Measurements from ENCODE around the gene ABCA9. TPM values are rescaled to one million over a fixed set of nuclear protein-coding genes. Genes with fewer than 3 reads are reported as not detected.

ABCA9 gene
- polyA plus RNA-seq, 2 of the 4 experiments (the other 2 are of a cell fraction), result 0.01 TPM; not detected in 1

DNA sequence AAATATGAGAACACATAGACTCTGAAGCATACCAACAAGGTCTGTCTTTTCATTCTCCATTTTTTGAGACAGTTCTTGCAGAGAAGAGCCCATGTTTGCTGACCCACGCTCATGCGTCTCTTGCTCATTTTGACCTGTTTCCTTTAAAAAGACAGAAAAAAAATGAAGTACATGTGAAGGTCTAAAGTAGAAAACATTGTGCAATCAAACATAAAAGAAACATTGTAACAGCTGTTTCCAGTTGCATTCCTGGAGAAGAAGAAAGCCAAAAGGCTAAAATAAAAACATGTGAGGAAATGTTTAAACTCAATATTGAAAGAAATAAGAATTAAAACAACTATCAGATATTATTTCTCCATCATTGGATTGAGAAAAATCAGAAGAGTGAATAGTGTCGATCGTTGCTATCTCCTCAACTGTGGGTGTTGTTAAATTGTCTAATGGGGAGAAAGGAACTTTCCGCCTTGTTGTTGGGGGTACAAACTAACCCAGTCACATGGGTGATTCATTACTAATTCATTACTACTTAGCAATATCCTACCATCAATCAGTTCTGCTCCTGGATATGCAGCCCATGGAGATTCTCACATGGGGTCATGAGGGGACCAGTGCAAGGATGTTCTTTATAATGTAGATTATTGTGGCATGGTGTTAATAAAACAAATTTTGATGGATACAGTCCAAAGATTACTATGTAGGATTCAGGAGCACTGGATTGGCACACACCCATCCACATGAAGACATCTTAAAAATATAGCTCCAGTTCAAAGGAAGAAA is 9.5 kb downstream of the ABCA9 start:
- TF ChIP-seq HEYL (CRISPR knock-in tag; IDR thresholded peaks at IDR 0.05) (no peak), CBX8 (IDR thresholded peaks at IDR 0.05) (no peak), PBX3 (IDR thresholded peaks at IDR 0.05) (no peak), HDAC2 (IDR thresholded peaks at IDR 0.05) (no peak), SMC3 (IDR thresholded peaks at IDR 0.05) (no peak), SREBF2 (IDR thresholded peaks at IDR 0.05) (no peak), CEBPB (IDR thresholded peaks at IDR 0.05) (no peak), ZFP36 (IDR thresholded peaks at IDR 0.05; ENCODE audit: borderline replicate concordance, partially characterized antibody) (no peak), NPAS2 (CRISPR knock-in tag; IDR thresholded peaks at IDR 0.05; ENCODE audit: borderline replicate concordance) (no peak), FOXS1 (CRISPR knock-in tag; IDR thresholded peaks at IDR 0.05) (no peak), MYC (IDR thresholded peaks at IDR 0.05; ENCODE audit: borderline replicate concordance, low read length) (no peak), RFX5 (IDR thresholded peaks at IDR 0.05) (no peak), POLR2AphosphoS2 (conservative IDR thresholded peaks at IDR 0.05; ENCODE audit: low read length) (no peak), JUNB (IDR thresholded peaks at IDR 0.05) (no peak)
- TF ChIP-seq, protein P1, sequence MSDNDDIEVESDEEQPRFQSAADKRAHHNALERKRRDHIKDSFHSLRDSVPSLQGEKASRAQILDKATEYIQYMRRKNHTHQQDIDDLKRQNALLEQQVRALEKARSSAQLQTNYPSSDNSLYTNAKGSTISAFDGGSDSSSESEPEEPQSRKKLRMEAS (IDR thresholded peaks at IDR 0.05), result no peak
- TF ChIP-seq, protein P2, sequence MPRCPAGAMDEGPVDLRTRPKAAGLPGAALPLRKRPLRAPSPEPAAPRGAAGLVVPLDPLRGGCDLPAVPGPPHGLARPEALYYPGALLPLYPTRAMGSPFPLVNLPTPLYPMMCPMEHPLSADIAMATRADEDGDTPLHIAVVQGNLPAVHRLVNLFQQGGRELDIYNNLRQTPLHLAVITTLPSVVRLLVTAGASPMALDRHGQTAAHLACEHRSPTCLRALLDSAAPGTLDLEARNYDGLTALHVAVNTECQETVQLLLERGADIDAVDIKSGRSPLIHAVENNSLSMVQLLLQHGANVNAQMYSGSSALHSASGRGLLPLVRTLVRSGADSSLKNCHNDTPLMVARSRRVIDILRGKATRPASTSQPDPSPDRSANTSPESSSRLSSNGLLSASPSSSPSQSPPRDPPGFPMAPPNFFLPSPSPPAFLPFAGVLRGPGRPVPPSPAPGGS (IDR thresholded peaks at IDR 0.05), result no peak
- FAIRE-seq, result no peak
- no peak overlapping the region for H3K4me3 ChIP-seq
- no peak for DNase-seq (ENCODE audit: low read depth in 1 of 2, low spot score in 1 of 2)
- POLR2A ChIA-PET, result no interaction called here
- WGBS (ENCODE audit: missing lambda C conversion rate), result 72% methylated on average over 5 of the region's 5 CpGs
- H3K9me3 ChIP-seq, result no peaks in the 10 kb centered on the region
- no peaks in the 10 kb centered on the region; the same call in 2 of the 3 replicates for H3K4me1 ChIP-seq
- ATAC-seq, result no peak
- H3K27ac ChIP-seq, result no peak overlapping the region
- CTCF ChIA-PET, result interaction anchor here (1.2 kb wide), 1 partner anchor 274 kb away, joined by 3 read pairs; no protein-coding TSS in a partner anchor
- H3K4me2 ChIP-seq, result no peak overlapping the region

GRCh38 chr17:69048634-69049033 is 12.1 kb downstream of the ABCA9 start:
- Histone ChIP-seq H3K4me3 (no peak overlapping the region), H3K27ac (no peak overlapping the region), H3K4me2 (no peak overlapping the region), H3K9me3 (no peaks in the 10 kb centered on the region), H3K4me1 (no peaks in the 10 kb centered on the region; the same call in 2 of the 3 replicates)
- no peak for ATAC-seq
- 41% methylated on average over 2 of the region's 2 CpGs for WGBS (ENCODE audit: missing lambda C conversion rate)
- ChIA-PET POLR2A (no interaction called here), CTCF (interaction anchor here (1.0 kb wide), 1 partner anchor 9 kb away, joined by 3 read pairs; no protein-coding TSS in a partner anchor)
- TF ChIP-seq CHD2 (IDR thresholded peaks at IDR 0.05; ENCODE audit: low read length, partially characterized antibody), result no peak
- TF ChIP-seq CHD4 (IDR thresholded peaks at IDR 0.05; ENCODE audit: borderline replicate concordance), result no peak
- no peak for TF ChIP-seq KDM5A (IDR thresholded peaks at IDR 0.05)
- TF ChIP-seq HES2 (IDR thresholded peaks at IDR 0.05), result no peak
- TF ChIP-seq CBX2 (IDR thresholded peaks at IDR 0.05; ENCODE audit: borderline replicate concordance, low read depth), result no peak
- TF ChIP-seq, protein P3, sequence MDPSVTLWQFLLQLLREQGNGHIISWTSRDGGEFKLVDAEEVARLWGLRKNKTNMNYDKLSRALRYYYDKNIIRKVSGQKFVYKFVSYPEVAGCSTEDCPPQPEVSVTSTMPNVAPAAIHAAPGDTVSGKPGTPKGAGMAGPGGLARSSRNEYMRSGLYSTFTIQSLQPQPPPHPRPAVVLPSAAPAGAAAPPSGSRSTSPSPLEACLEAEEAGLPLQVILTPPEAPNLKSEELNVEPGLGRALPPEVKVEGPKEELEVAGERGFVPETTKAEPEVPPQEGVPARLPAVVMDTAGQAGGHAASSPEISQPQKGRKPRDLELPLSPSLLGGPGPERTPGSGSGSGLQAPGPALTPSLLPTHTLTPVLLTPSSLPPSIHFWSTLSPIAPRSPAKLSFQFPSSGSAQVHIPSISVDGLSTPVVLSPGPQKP (IDR thresholded peaks at IDR 0.05; ENCODE audit: low read depth, low read length), result no peak
- no peak for TF ChIP-seq EHMT2 (IDR thresholded peaks at IDR 0.05; ENCODE audit: low read depth)
- TF ChIP-seq NPAS2 (CRISPR knock-in tag; IDR thresholded peaks at IDR 0.05; ENCODE audit: borderline replicate concordance), result no peak
- no peak for TF ChIP-seq FOSB (CRISPR knock-in tag; IDR thresholded peaks at IDR 0.05)
- no peak for TF ChIP-seq RAD21 (conservative IDR thresholded peaks at IDR 0.05 in 1 of 2, IDR thresholded peaks at IDR 0.05 in 1 of 2)
- TF ChIP-seq, protein P4, sequence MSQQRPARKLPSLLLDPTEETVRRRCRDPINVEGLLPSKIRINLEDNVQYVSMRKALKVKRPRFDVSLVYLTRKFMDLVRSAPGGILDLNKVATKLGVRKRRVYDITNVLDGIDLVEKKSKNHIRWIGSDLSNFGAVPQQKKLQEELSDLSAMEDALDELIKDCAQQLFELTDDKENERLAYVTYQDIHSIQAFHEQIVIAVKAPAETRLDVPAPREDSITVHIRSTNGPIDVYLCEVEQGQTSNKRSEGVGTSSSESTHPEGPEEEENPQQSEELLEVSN (IDR thresholded peaks at IDR 0.05; ENCODE audit: borderline replicate concordance, low read depth), result no peak
- DNase-seq (ENCODE audit: low read depth in 1 of 2, low spot score in 1 of 2), result no peak
- no peak for FAIRE-seq

Data from A549 (cell line).